Endothelial cell of umbilical vein (primary cell): ENCODE results near the gene PPM1G.
"Not testable (repeated sequence)": the region's sequence is repeated elsewhere in the genome, so short reads cannot be mapped to it uniquely, and the experiment has no call there.

Experiments
- CTCF ChIP-seq, 2 donors: IDR thresholded peaks; 1 replicate in 1 of 2; 2 replicates in 1 of 2; pipeline ENCODE4 v1.5.1; 2011; ENCODE audit warnings: low read length in 2 of 2, mild to moderate bottlenecking in 2 of 2, moderate library complexity in 2 of 2, control low read depth in 1 of 2, inconsistent platforms in 1 of 2, low read depth in 1 of 2; ENCODE audit not compliant: insufficient read depth in 1 of 2; ENCODE audit errors: extremely low read depth in 1 of 2
- EZH2 ChIP-seq: IDR thresholded peaks from 2 replicates; pipeline ENCODE4 v1.6.1; 2012; ENCODE audit warnings: borderline replicate concordance, low read depth, mild to moderate bottlenecking, moderate library complexity, low read length, inconsistent platforms; ENCODE audit not compliant: severe bottlenecking
- FOS ChIP-seq: IDR thresholded peaks from 2 replicates; pipeline ENCODE4 v1.6.1; 2011; ENCODE audit warnings: mild to moderate bottlenecking, low read length, moderate library complexity, borderline replicate concordance; ENCODE audit not compliant: insufficient read depth
- GATA2 ChIP-seq: IDR thresholded peaks from 2 replicates; pipeline ENCODE4 v1.7.0; 2011; ENCODE audit warnings: low read depth, mild to moderate bottlenecking, moderate library complexity, mixed read lengths, low read length; ENCODE audit not compliant: insufficient read length, insufficient read depth
- JUN ChIP-seq: IDR thresholded peaks from 2 replicates; pipeline ENCODE4 v1.6.1; 2011; ENCODE audit warnings: borderline replicate concordance, low read depth; ENCODE audit not compliant: insufficient read length, insufficient read depth
- MAX ChIP-seq: IDR thresholded peaks from 2 replicates; pipeline ENCODE4 v1.6.1; 2011; ENCODE audit not compliant: insufficient read depth, insufficient read length
- POLR2A ChIP-seq: IDR thresholded peaks from 2 replicates; pipeline ENCODE4 v1.6.1; 2012; ENCODE audit warnings: low read depth, mild to moderate bottlenecking, control low read depth, low read length
- POLR2AphosphoS5 ChIP-seq: IDR thresholded peaks from 2 replicates; pipeline ENCODE4 v1.6.1; 2012; ENCODE audit warnings: low read depth, mild to moderate bottlenecking, control low read depth, low read length, moderate library complexity; ENCODE audit not compliant: insufficient read depth

- TF ChIP-seq CTCF (IDR thresholded peaks at IDR 0.05; ENCODE audit: extremely low read depth in 1 of 2, insufficient read depth in 1 of 2, low read depth in 1 of 2, low read length in 2 of 2); POLR2AphosphoS5; POLR2A; MAX; EZH2; JUN; FOS; GATA2: not testable (repeated sequence)
Measured at GRCh38 chr2:27425039-27425438, 15.6 kb upstream of the PPM1G start.
